ENCODE results near the gene PDGFRB. TPM values are rescaled to one million over a fixed set of nuclear protein-coding genes. Genes with fewer than 3 reads are reported as not detected.

PDGFRB gene
- total RNA-seq, 1 donor from 2014 or later: 86.6 TPM

GRCh38 chr5:150065886-150066285, 89.8 kb downstream of the PDGFRB start:
- Histone ChIP-seq H3K36me3 (ENCODE audit: control insufficient read depth in 3 of 3, insufficient read depth in 3 of 3, low read length in 3 of 3) (peaks cover 0 to 3% (median 0%) of the 10 kb centered on the region in 3 donors), H3K4me3 (ENCODE audit: low read length in 3 of 3) (no peak overlapping the region), H3K9ac (ENCODE audit: low read depth in 1 of 3, low read length in 3 of 3) (no peak overlapping the region), H3K9me3 (ENCODE audit: control insufficient read depth in 3 of 3, low read length in 3 of 3) (no peaks in the 10 kb centered on the region), H3K27ac (ENCODE audit: low read depth, low read length) (no peak overlapping the region), H3K4me1 (ENCODE audit: control insufficient read depth in 3 of 3, insufficient read depth in 3 of 3, low read length in 3 of 3) (peaks cover 4 to 35% (median 5%) of the 10 kb centered on the region in 3 donors), H3K27me3 (ENCODE audit: control insufficient read depth in 3 of 3, insufficient read depth in 3 of 3, low read length in 3 of 3) (peaks cover 0 to 3% (median 0%) of the 10 kb centered on the region in 3 donors)

- H3K4me1 ChIP-seq (ENCODE audit: control insufficient read depth in 3 of 3, insufficient read depth in 3 of 3, low read length in 3 of 3): peaks cover 4 to 35% (median 5%) of the 10 kb centered on the region in 3 donors
- H3K27me3 ChIP-seq (ENCODE audit: control insufficient read depth in 3 of 3, insufficient read depth in 3 of 3, low read length in 3 of 3): peaks cover 0 to 3% (median 0%) of the 10 kb centered on the region in 3 donors
- no peak overlapping the region for H3K9ac ChIP-seq (ENCODE audit: low read depth in 1 of 3, low read length in 3 of 3)
- H3K9me3 ChIP-seq (ENCODE audit: control insufficient read depth in 3 of 3, low read length in 3 of 3): no peaks in the 10 kb centered on the region
- peaks cover 0 to 3% (median 0%) of the 10 kb centered on the region in 3 donors for H3K36me3 ChIP-seq (ENCODE audit: control insufficient read depth in 3 of 3, insufficient read depth in 3 of 3, low read length in 3 of 3)
- no peak overlapping the region for H3K27ac ChIP-seq (ENCODE audit: low read depth, low read length)
- H3K4me3 ChIP-seq (ENCODE audit: low read length in 3 of 3): no peak overlapping the region
Observed at GRCh38 chr5:150065346-150065745, 90.3 kb downstream of the PDGFRB start.

DNA sequence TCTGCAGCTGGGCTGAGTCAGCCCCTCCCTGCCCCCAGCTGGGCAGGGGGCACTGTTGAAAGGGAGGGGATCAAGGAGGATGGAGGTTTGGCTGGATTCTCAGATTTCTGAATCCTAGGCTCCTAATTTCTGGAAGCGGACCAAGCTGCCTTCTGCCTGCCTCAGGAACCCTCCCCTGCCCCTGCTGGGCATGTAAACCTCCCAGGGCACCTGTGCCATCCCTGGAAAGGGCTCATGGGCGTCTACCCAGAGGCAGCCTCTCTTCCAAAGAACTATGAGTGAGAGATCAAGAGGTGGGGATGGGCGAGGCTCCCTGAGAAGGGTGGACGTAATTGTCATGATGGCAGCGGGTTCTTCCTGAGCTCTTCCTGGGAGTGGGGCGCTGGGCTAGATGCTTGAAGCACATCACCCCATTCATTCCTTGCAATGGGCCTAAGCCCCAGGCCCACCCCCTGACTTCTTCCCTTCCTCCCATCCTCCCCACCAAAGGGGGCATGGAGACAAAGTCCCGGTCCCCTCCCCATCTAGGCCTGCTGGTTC, 90.9 kb downstream of the PDGFRB start:
- no peaks in the 10 kb centered on the region for H3K9me3 ChIP-seq (ENCODE audit: control insufficient read depth in 3 of 3, low read length in 3 of 3)
- no peak overlapping the region for H3K27ac ChIP-seq (ENCODE audit: low read depth, low read length)
- peaks cover 4 to 35% (median 5%) of the 10 kb centered on the region in 3 donors for H3K4me1 ChIP-seq (ENCODE audit: control insufficient read depth in 3 of 3, insufficient read depth in 3 of 3, low read length in 3 of 3)
- peaks cover 0 to 3% (median 0%) of the 10 kb centered on the region in 3 donors for H3K36me3 ChIP-seq (ENCODE audit: control insufficient read depth in 3 of 3, insufficient read depth in 3 of 3, low read length in 3 of 3)
- no peak overlapping the region for H3K4me3 ChIP-seq (ENCODE audit: low read length in 3 of 3)
- H3K27me3 ChIP-seq (ENCODE audit: control insufficient read depth in 3 of 3, insufficient read depth in 3 of 3, low read length in 3 of 3): peaks cover 0 to 3% (median 0%) of the 10 kb centered on the region in 3 donors
- no peak overlapping the region for H3K9ac ChIP-seq (ENCODE audit: low read depth in 1 of 3, low read length in 3 of 3)

Small RNAs within 50 kb of the gene (small RNA-seq; reads per million reads assigned to genes)
- gene RF00019: not detected

Other genes with a start within 250 kb of the PDGFRB start
- gene PDE6A, start 211.1 kb downstream of the PDGFRB start, total RNA-seq: not detected
- gene SLC26A2, start 195.1 kb downstream of the PDGFRB start, total RNA-seq: 14.6 TPM
- gene TIGD6, start 155.2 kb downstream of the PDGFRB start, total RNA-seq: 6.3 TPM
- gene HMGXB3, start 155.1 kb downstream of the PDGFRB start, total RNA-seq: 14.1 TPM
- gene CSF1R, start 69.3 kb downstream of the PDGFRB start, total RNA-seq: 31.3 TPM
- gene CDX1, start 10.9 kb upstream of the PDGFRB start, total RNA-seq: not detected
- not detected for gene SLC6A7, start 34.2 kb upstream of the PDGFRB start, total RNA-seq
- gene CAMK2A, start 133.9 kb upstream of the PDGFRB start, total RNA-seq: 45.9 TPM
- 9.9 TPM for gene ARSI, start 147.1 kb upstream of the PDGFRB start, total RNA-seq
- gene TCOF1, start 201.9 kb upstream of the PDGFRB start, total RNA-seq: 7.3 TPM